Upper lobe of left lung (tissue), 4 donors: Measurements from ENCODE around the gene SLC24A5.

Experiments used
- POLR2A ChIP-seq, 4 donors: fragments of 450-650 bp; IDR thresholded peaks; one replicate each; pipeline ENCODE4 v1.5.1; 2016 to 2017; ENCODE audit warnings: antibody characterized with exemption in 4 of 4, mild to moderate bottlenecking in 2 of 4
- POLR2AphosphoS5 ChIP-seq, 2 donors: sonication (generic); formaldehyde crosslinking; IDR thresholded peaks; one replicate each; pipeline ENCODE4 v1.5.1; 2017; ENCODE audit warnings: antibody characterized with exemption in 2 of 2
- TF ChIP-seq, protein P1 (sequence below), 6 experiments: fragments of 450-650 bp in 4 of 6; fragments of 200-600 bp in 2 of 6; sonication (generic) in 2 of 6; IDR thresholded peaks; one replicate each; pipeline ENCODE4 v1.5.1; 2016 to 2019; ENCODE audit warnings: antibody characterized with exemption in 6 of 6

DNA sequence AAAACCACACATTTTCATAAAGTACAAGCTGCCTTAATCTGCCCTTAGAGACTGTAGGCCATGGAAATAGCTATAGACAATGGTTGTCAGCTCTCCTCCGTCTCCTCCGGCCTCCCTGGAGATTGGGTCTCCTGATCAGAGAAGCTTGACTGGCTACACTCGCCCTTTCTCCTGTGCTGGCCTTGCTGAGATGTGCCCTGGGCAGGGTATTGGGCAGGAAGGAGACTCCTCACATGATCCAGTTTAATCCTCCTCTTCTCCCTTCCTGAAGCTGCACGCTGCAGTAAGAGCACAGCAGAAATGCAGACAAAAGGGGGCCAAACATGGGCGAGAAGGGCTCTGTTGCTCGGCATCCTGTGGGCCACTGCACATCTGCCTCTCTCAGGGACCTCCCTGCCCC lies at the start of gene SLC24A5:
- no peak for TF ChIP-seq POLR2A (IDR thresholded peaks at IDR 0.05)
- no peak for TF ChIP-seq POLR2AphosphoS5 (IDR thresholded peaks at IDR 0.05)
- TF ChIP-seq, protein P1, sequence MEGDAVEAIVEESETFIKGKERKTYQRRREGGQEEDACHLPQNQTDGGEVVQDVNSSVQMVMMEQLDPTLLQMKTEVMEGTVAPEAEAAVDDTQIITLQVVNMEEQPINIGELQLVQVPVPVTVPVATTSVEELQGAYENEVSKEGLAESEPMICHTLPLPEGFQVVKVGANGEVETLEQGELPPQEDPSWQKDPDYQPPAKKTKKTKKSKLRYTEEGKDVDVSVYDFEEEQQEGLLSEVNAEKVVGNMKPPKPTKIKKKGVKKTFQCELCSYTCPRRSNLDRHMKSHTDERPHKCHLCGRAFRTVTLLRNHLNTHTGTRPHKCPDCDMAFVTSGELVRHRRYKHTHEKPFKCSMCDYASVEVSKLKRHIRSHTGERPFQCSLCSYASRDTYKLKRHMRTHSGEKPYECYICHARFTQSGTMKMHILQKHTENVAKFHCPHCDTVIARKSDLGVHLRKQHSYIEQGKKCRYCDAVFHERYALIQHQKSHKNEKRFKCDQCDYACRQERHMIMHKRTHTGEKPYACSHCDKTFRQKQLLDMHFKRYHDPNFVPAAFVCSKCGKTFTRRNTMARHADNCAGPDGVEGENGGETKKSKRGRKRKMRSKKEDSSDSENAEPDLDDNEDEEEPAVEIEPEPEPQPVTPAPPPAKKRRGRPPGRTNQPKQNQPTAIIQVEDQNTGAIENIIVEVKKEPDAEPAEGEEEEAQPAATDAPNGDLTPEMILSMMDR (IDR thresholded peaks at IDR 0.05), result no peak
